Fibroblast of skin of back (primary cell): Measurements from ENCODE around the gene AHRR.

ENCODE experiments used
- DNase-seq: peaks from one replicate; pipeline ENCODE4 v3.0.0-alpha.2; 2013

AHRR gene

GRCh38 chr5:347712-348284, 26.3 kb downstream of the AHRR start:
- no peak for DNase-seq

GRCh38 chr5:348726-349125, 27.2 kb downstream of the AHRR start:
- DNase-seq = no peak

GRCh38 chr5:350355-350754, 28.8 kb downstream of the AHRR start:
- no peak for DNase-seq

GRCh38 chr5:351084-351920, 29.8 kb downstream of the AHRR start:
- no peak for DNase-seq

DNA sequence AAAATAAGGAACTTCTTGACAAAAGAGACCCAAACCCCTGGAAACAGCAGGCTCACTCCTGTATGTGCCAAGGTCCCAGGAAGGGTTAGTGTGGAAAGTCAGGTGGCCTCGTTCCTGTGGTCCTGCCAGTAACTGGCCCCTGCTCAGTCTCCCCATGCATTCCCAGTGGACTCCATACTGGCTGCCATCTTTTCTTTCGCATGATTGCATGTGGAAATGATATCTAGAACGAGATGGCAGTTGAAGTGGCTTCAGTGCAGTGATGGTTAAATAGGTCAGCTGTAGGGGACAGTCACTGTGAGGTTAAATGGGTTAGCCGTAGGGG, 30.4 kb downstream of the AHRR start:
- DNase-seq = no peak

- no peak for DNase-seq
Observed at GRCh38 chr5:352639-353611, 31.4 kb downstream of the AHRR start.

DNA sequence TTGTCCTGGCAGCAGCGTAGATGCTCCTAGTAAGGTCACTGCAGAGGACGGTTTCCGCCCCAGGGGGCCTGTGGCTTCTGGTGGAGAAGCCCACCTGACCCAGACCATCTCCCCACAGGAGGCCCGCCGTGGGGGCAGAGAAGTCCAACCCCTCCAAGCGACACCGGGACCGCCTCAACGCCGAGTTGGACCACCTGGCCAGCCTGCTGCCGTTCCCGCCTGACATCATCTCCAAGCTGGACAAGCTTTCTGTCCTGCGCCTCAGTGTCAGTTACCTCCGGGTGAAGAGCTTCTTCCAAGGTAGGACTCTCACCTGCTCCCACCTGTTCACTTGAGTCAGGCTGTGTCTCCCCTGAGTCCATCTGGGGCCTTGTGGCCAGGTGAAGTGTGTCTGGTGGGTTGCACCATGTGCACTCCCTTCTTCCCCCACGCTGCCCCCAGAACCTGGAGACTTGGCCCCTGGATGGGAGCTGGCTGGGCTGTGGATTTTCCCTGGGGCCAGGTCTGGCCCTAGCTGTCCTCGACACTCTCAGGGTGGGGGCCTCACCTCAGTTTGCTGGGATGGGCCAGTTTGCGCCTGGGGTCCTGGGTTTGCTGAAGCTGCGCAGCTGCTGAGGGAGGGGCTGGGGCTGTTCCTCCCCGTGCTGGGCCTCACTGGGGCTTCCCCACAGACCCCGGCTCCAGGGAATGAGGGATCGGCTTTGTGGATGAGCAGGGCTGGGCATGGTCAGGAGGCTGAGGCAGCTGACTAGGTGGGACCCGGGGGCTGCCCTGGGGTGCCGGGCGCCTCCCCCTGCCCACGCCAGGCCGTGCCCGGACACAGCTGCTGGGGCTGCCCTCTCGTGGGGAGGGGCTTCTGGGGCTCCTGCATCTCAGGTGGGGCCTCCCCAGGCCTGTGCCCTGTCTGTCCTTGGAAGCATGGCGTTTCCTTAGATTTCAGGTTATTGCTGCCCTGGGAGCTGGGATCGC, 32.4 kb downstream of the AHRR start:
- DNase-seq = no peak

GRCh38 chr5:354581-355378, 33.3 kb downstream of the AHRR start:
- DNase-seq = no peak

DNA sequence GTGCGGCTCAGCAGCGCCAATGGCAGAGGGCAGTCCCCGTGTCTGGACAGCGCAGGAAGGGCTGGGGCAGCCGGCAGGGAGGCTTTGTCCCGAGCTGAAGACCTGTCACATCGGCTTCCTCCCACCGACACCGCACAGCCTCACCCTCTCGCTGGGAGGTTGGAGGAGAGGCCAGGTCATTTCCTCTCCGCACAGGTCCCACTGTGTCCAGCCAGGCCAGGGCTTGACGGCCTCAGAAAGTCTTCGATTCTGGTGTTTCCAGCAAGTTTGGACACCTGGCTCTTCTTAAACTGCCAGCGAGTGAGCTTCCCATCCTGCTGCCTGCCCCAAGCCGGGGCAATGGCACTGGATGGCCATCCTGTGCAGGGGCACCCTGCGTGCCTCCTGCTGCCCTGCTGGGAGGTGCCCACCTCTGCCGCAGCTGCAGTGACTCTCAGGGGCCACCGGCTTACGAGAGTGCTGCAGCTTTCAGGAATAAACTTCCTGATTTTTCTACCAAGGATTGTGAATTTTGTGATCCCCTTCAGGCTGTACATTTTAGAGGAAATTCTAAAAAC, 33.9 kb downstream of the AHRR start:
- DNase-seq = no peak

DNA sequence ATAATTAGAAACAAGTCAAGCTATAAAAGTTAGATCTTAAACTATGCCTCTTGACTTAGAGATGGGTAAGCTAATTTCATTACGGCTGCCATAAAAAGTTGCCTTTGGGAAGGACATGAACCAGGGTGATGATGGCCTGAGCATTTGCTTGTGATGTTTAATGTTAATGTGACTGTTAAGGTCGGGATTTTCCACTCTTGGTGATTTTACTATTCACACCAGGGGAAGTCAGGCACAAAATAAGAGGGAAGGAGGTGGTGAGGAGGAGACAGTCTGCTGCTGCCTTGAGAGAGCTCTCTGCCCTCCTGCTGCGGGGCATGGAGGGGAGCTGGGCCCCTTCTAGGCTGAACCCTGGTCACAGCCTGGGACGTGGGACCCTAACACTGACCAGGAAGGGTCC, 34.4 kb downstream of the AHRR start:
- DNase-seq = no peak

GRCh38 chr5:359301-359897, 37.9 kb downstream of the AHRR start:
- DNase-seq = no peak

GRCh38 chr5:360257-361027, 38.9 kb downstream of the AHRR start:
- DNase-seq = no peak

- no peak for DNase-seq
Observed at GRCh38 chr5:362189-362588, 40.7 kb downstream of the AHRR start.

DNA sequence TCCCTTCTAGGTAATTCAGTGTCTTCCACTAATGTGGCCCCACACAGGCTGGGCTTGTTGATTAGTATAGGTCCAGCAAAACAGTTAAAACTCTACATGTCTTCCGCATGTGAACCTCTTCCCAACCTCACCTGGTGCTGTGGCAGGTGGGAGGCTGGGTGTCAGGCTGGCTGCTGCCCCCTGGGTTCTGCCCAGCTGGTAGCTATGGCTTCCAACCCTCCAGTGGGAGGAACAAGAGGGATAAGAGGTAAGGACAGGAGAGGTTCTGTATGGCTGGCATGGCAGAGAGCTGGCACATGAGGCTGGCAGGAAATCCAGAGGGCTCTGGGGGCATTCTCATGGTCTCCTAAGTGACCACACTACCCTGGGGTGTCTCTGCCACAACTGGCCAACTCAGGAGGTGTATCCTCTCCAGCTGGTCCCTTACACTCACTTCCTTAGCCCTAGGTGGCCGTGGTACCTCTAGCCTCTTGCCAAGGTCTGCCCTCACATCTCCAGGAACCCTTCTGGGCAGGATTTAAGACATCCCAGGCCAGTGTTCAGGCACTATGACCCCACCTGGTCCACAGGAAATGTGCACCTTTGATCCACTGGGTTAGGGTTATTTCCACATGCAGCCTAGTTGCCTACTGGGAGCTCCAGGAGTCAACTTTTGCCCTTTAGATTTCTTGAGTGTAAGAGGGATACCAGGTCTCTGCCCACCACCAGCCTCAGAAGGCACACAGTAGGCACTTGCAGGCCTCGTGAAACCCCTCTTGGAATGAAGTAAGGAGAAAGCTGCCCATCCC, 41.7 kb downstream of the AHRR start:
- no peak for DNase-seq

GRCh38 chr5:364497-364896, 43.0 kb downstream of the AHRR start:
- DNase-seq = no peak

- DNase-seq = no peak
Observed at GRCh38 chr5:366541-367357, 45.2 kb downstream of the AHRR start.

- no peak for DNase-seq
Observed at GRCh38 chr5:367358-368130, 46.0 kb downstream of the AHRR start.
